SK-N-MC (cell line): ENCODE results near the gene CPTP.

Experiments used
- DNase-seq: peaks from one replicate; pipeline ENCODE4 v3.0.0-alpha.2; 2011; ENCODE audit warnings: low read depth, low spot score
- H3K27ac ChIP-seq: fragments of 200-600 bp; sonication (generic); 2 replicates; pipeline ENCODE4 v1.5.1; 2016; ENCODE audit warnings: mixed run types
- H3K36me3 ChIP-seq: fragments of 200-600 bp; sonication (generic); 2 replicates; pipeline ENCODE4 v1.6.1; 2017; ENCODE audit warnings: antibody characterized with exemption, low read length, mixed read lengths; ENCODE audit not compliant: insufficient read depth
- H3K4me3 ChIP-seq: fragments of 200-600 bp; sonication (generic); 2 replicates; pipeline ENCODE4 v1.5.1; 2016
- H3K9ac ChIP-seq: fragments of 200-600 bp; sonication (generic); 2 replicates; pipeline ENCODE4 v1.8.0; 2017; ENCODE audit warnings: mixed run types, mixed read lengths; ENCODE audit not compliant: insufficient read length
- H3K9me3 ChIP-seq: fragments of 200-600 bp; sonication (generic); 2 replicates; pipeline ENCODE4 v1.6.1; 2017; ENCODE audit warnings: low read depth, mild to moderate bottlenecking, antibody characterized with exemption, low read length, moderate library complexity, mixed read lengths
- EZH2 ChIP-seq: fragments of 200-600 bp; sonication (generic); IDR thresholded peaks from one replicate; pipeline ENCODE4 v1.6.1; 2017; ENCODE audit warnings: antibody characterized with exemption
- FOXP2 ChIP-seq: optimal IDR thresholded peaks from 2 replicates; pipeline ENCODE3; 2011; ENCODE audit warnings: mild to moderate bottlenecking, moderate library complexity; ENCODE audit not compliant: insufficient read depth; ENCODE audit errors: extremely low read length, control extremely low read depth
- POLR2AphosphoS5 ChIP-seq: IDR thresholded peaks from 2 replicates; pipeline ENCODE4 v1.6.1; 2012; ENCODE audit warnings: mild to moderate bottlenecking, low read depth, low read length, borderline replicate concordance

Gene CPTP

DNA sequence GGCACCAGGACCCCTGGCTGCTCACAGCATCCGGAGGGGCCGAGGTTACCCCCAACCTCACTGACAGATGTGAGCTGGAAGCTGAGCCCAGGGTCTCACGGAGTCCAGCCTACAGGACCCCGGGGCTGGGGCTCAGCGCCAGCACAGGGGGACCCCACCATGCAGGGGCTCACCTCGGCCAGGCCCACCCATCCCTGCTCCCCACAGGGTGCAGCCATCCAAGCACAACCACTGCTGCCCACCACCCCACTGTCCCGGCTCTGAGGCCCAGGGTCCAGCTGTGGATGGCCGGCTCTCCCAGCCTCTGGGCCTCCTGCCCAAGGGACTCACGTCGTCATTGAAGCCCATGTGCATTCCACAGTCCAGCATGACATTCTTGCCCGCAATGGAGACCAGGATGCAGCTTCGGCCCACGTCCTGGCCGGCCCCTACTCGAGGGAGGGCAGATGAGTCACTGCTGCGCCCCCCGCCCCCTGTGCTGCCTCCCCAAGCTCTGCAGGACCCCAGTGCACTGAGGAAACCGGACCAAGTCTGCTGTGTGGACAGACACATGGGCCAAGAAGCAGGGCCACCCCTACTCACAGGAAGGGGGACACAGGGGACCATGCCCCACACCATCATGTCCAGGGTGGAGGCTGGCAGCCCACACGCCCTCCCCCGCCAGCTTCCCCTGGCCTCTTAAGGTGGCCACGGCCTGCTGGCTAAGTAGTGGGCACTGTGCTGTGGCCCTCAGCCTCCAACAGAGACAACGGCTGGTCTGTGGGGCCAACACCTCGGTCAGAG, 3.7 kb upstream of the CPTP start:
- no peak overlapping the region for H3K27ac ChIP-seq
- H3K9ac ChIP-seq, result no peak overlapping the region
- no peak for DNase-seq
- H3K4me3 ChIP-seq, result no peak overlapping the region
- H3K36me3 ChIP-seq, result peaks cover 14% of the 10 kb centered on the region; the same call in 1 of the 2 replicates
- TF ChIP-seq FOXP2 (no peak), POLR2AphosphoS5 (no peak), EZH2 (no peak)
- H3K9me3 ChIP-seq, result no peaks in the 10 kb centered on the region

DNA sequence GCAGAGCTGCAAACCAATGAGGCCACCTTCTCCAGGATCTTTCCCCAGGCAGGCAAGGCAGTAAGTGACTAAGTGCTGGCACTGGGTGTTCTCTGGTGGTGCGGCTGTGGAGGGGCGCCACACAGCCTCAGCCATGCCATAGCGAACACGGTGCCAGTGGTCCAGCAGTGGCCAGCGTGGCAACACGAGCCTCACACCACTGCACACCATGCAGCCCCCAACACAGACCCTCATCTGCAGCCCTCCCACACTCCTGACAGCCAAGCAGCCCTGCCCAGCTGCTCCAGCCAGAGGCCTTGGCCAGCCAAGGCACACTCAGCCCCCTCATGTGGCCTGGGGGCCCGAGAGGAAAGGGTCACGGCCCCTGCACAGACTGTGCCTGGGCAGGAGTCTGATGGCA, 3.1 kb upstream of the CPTP start:
- Histone ChIP-seq H3K36me3 (peaks cover 14% of the 10 kb centered on the region; the same call in 1 of the 2 replicates), H3K9me3 (no peaks in the 10 kb centered on the region), H3K27ac (no peak overlapping the region), H3K4me3 (no peak overlapping the region), H3K9ac (no peak overlapping the region)
- no peak for DNase-seq
- no peak for TF ChIP-seq FOXP2
- no peak for TF ChIP-seq POLR2AphosphoS5

DNA sequence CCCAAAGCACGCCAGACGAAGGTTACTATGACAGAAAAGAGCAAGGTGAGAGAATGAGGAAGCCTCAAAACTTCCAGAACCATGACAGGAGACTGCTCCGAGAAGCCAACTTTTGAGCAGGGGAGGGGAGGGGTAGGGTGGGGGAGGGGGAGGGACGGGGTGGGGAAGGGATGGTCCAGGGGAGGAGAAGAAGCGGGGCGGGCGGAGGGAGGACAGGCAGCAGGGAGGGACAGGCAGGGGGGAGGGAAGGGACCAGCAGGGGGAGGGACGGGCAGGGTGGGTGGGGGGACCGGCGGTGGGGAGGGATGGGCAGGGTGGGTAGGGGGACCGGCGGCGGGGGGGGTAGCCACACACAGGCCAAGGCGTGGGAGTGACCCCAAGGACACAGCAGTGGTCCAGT, 2.2 kb upstream of the CPTP start:
- Histone ChIP-seq H3K4me3 (no peak overlapping the region), H3K27ac (no peak overlapping the region), H3K9me3 (no peaks in the 10 kb centered on the region), H3K9ac (no peak overlapping the region), H3K36me3 (peaks cover 14% of the 10 kb centered on the region; the same call in 1 of the 2 replicates)
- TF ChIP-seq POLR2AphosphoS5, result no peak
- TF ChIP-seq FOXP2, result no peak
- no peak for TF ChIP-seq EZH2
- DNase-seq, result no peak

DNA sequence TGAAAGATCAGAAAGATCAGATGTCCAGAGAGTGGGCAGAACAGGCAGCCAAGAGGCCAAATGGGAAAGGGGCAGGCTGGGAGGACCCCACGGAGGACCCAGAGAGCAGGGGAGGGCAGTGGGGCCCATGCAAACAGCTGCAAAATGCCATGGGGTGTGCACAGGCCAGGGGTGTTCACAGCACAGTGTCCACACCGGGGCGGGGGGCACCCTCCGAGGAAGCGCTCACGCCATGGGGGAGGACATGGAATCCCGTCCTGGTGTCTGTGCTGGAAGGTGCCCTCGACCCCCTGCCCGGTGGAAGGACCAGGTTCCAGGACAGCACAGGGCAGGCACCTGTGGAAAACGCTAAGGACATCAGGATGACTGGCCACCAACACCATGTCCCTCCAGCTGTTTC, 1.6 kb upstream of the CPTP start:
- H3K4me3 ChIP-seq, result peak overlapping the region; percentile 54; the same call in 1 of the 2 replicates
- no peak for TF ChIP-seq EZH2
- no peak for TF ChIP-seq POLR2AphosphoS5
- TF ChIP-seq FOXP2, result no peak
- no peak overlapping the region for H3K9ac ChIP-seq

DNA sequence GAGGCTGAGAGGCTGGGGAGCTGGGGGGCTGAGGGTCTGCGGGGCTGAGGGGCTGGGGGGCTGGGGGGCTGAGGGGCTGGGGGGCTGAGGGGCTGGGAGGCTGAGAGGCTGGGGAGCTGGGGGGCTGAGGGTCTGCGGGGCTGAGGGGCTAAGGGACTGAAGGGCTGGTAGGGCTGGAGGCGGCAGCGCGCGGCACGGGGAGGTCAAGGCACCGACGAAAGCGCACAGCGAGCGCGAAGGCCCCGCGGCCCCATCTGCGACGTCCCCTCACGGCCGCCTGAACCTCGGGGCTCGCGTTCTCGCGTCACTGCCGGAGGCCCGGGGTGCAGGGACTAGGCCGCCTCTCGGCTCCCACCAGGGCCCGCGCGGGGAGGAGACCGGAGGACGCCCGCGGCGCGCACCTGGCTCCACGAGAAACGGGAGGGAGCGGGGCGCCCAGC, 498 bp upstream of the CPTP start:
- no peak for DNase-seq
- peak overlapping the region; percentile 82 for H3K4me3 ChIP-seq
- 0 out of 2 replicates have a peak overlapping the region, but pooled peaks have one; percentile 50 for H3K27ac ChIP-seq
- no peaks in the 10 kb centered on the region for H3K9me3 ChIP-seq
- TF ChIP-seq EZH2 (no peak), POLR2AphosphoS5 (no peak), FOXP2 (no peak)
- peaks cover 6% of the 10 kb centered on the region; the same call in 1 of the 2 replicates for H3K36me3 ChIP-seq
- H3K9ac ChIP-seq, result peak overlapping the region; percentile 91

More for the DNA sequence above, 1.6 kb upstream of the CPTP start:
- DNase-seq, result no peak
- Histone ChIP-seq H3K9me3 (no peaks in the 10 kb centered on the region), H3K27ac (no peak overlapping the region), H3K36me3 (peaks cover 13% of the 10 kb centered on the region; the same call in 1 of the 2 replicates)

DNA sequence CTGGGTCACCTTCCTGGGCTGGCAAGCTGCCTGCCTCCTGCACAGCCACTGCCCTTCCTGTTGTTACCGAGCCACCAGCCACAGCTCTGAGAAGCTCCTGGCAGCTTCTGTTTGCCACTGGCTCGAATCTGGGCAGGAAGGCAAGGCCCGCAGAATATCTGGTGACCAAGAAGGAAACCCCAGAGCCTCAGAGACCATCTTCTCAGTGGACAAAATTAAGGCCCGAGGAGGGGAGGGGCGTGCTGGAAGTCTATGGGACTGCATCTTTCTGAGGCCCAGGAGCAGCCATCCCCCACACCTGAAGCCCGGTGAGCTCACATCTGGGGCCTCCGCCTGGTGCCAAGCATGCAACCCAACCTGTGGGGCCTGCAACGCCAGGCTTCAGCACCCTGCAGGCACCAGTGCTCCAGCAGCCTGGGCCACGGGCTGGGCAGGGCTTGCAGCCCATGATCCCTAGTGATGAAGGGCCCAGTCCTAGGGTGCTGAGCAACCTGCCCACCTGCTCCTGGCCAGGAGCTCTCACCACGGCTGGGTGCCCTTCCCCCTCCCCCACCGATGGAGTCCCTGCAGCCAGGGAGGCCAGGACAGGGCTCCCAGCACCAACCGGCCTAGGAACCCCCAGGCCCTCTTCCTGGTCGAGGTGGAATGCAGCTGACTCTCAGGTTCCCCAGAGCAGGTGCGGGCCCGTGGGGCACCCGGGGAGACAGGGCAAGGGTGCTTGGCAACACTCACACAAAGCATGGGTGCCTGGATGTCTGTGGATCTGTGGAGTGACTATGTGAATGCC, 879 bp downstream of the CPTP start:
- no peaks in the 10 kb centered on the region; the same call in 1 of the 2 replicates for H3K36me3 ChIP-seq
- no peaks in the 10 kb centered on the region for H3K9me3 ChIP-seq
- DNase-seq, result no peak
- H3K27ac ChIP-seq, result no peak overlapping the region
- TF ChIP-seq EZH2 (no peak), FOXP2 (no peak), POLR2AphosphoS5 (no peak)
- H3K4me3 ChIP-seq, result peak overlapping the region; percentile 82
- H3K9ac ChIP-seq, result peak overlapping the region; percentile 90

DNA sequence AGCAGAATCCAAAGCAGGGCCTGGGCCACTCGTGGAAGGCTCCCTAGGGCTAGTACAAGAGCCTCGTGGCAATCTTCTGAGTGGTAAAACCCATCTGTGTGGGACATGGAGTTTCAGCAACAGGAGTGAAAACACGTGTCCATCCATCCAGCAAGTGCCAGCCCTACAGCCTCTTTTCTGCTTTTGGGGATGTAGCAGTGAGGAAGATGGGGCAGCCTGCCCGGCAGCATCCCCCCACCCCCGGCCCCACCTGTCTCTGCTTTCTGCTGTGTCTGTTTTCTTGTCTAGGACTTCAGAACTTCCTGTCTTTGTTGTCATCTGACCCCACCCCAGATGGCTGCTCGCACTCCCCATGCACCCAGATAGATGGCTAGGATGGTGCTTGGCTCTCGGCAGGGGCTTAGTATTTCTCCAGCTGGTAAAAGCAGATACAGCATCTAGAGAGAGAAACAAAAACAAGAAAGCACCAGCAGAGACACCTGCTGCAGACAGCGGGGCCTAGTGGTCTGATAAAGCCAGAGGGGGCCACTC, 1.5 kb downstream of the CPTP start:
- H3K27ac ChIP-seq, result no peak overlapping the region
- no peak for DNase-seq
- H3K9ac ChIP-seq, result no peak overlapping the region
- H3K36me3 ChIP-seq, result no peaks in the 10 kb centered on the region; the same call in 1 of the 2 replicates
- TF ChIP-seq EZH2 (no peak), FOXP2 (no peak), POLR2AphosphoS5 (no peak)
- no peaks in the 10 kb centered on the region for H3K9me3 ChIP-seq
- H3K4me3 ChIP-seq, result no peak overlapping the region

DNA sequence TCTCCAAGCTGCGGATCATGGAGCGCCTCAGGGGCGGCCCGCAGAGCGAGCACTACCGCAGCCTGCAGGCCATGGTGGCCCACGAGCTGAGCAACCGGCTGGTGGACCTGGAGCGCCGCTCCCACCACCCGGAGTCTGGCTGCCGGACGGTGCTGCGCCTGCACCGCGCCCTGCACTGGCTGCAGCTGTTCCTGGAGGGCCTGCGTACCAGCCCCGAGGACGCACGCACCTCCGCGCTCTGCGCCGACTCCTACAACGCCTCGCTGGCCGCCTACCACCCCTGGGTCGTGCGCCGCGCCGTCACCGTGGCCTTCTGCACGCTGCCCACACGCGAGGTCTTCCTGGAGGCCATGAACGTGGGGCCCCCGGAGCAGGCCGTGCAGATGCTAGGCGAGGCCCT, 2.7 kb downstream of the CPTP start:
- H3K27ac ChIP-seq, result no peak overlapping the region
- no peaks in the 10 kb centered on the region for H3K9me3 ChIP-seq
- no peak overlapping the region for H3K4me3 ChIP-seq
- H3K36me3 ChIP-seq, result no peaks in the 10 kb centered on the region
- DNase-seq, result no peak
- no peak for TF ChIP-seq POLR2AphosphoS5
- TF ChIP-seq FOXP2, result no peak
- no peak for TF ChIP-seq EZH2
- no peak overlapping the region for H3K9ac ChIP-seq
